H9 (cell line): ENCODE measurements around the gene PLEKHA8. TPM values are rescaled to one million over a fixed set of nuclear protein-coding genes. Genes with fewer than 3 reads are reported as not detected.

Source experiments
- DNase-seq: peaks from one replicate; pipeline ENCODE4 v3.0.0-alpha.2; 2017
- H2AFZ ChIP-seq: one replicate; pipeline ENCODE4 v1.6.1; 2013; ENCODE audit warnings: mild to moderate bottlenecking, low read length, control low read depth, moderate library complexity
- H2AK5ac ChIP-seq: 2 replicates; pipeline ENCODE4 v1.6.1; 2013; ENCODE audit warnings: low read length, control low read depth, mixed read lengths; ENCODE audit not compliant: insufficient read length
- H2BK120ac ChIP-seq: one replicate; pipeline ENCODE4 v1.6.1; 2013; ENCODE audit warnings: low read depth, mild to moderate bottlenecking, low read length, control low read depth, inconsistent platforms; ENCODE audit not compliant: poor library complexity, severe bottlenecking
- H2BK12ac ChIP-seq: 2 replicates; pipeline ENCODE4 v1.6.1; 2013; ENCODE audit warnings: low read length, control low read depth, mixed read lengths, low read depth; ENCODE audit not compliant: insufficient read length
- H2BK15ac ChIP-seq: 2 replicates; pipeline ENCODE4 v1.6.1; 2013; ENCODE audit warnings: low read depth, low read length, control low read depth
- H2BK20ac ChIP-seq: one replicate; pipeline ENCODE4 v1.6.1; 2013; ENCODE audit warnings: low read depth, mild to moderate bottlenecking, low read length, control low read depth, inconsistent platforms; ENCODE audit not compliant: poor library complexity, severe bottlenecking
- H2BK5ac ChIP-seq: 2 replicates; pipeline ENCODE4 v1.6.1; 2013; ENCODE audit warnings: low read length, control low read depth, mixed read lengths; ENCODE audit not compliant: insufficient read length
- H3K14ac ChIP-seq: 2 replicates; pipeline ENCODE4 v1.6.1; 2013; ENCODE audit warnings: low read length, control low read depth; ENCODE audit not compliant: insufficient read depth
- H3K18ac ChIP-seq: 2 replicates; pipeline ENCODE4 v1.6.1; 2013; ENCODE audit warnings: low read depth, mild to moderate bottlenecking, mixed read lengths, low read length, control low read depth; ENCODE audit not compliant: insufficient read length
- H3K23ac ChIP-seq: 2 replicates; pipeline ENCODE4 v1.6.1; 2013; ENCODE audit warnings: low read length, control low read depth, mixed read lengths, low read depth; ENCODE audit not compliant: insufficient read length
- H3K23me2 ChIP-seq: 2 replicates; pipeline ENCODE4 v1.6.1; 2013; ENCODE audit warnings: low read depth, mild to moderate bottlenecking, mixed read lengths, low read length, control low read depth; ENCODE audit not compliant: insufficient read length, poor library complexity, severe bottlenecking
- H3K27ac ChIP-seq: 2 replicates; pipeline ENCODE4 v1.5.1; 2013; ENCODE audit warnings: low read length, control low read depth, mixed read lengths, low read depth; ENCODE audit not compliant: insufficient read length
- H3K27me3 ChIP-seq: 2 replicates; pipeline ENCODE4 v1.6.1; 2013; ENCODE audit warnings: low read length, control low read depth, inconsistent platforms; ENCODE audit not compliant: insufficient read depth
- H3K4ac ChIP-seq: 2 replicates; pipeline ENCODE4 v1.6.1; 2013; ENCODE audit warnings: low read depth, mild to moderate bottlenecking, control low read depth, inconsistent platforms, low read length, moderate library complexity
- H3K4me1 ChIP-seq: 2 replicates; pipeline ENCODE4 v1.6.1; 2013; ENCODE audit warnings: low read length, control low read depth, inconsistent platforms; ENCODE audit not compliant: insufficient read depth
- H3K4me2 ChIP-seq: 2 replicates; pipeline ENCODE4 v1.6.1; 2013; ENCODE audit warnings: low read length, control low read depth, mixed read lengths; ENCODE audit not compliant: insufficient read length, insufficient read depth
- H3K56ac ChIP-seq: 2 replicates; pipeline ENCODE4 v1.6.1; 2013; ENCODE audit warnings: low read depth, mild to moderate bottlenecking, mixed read lengths, low read length, control low read depth; ENCODE audit not compliant: insufficient read length
- H3K79me1 ChIP-seq: 2 replicates; pipeline ENCODE4 v1.6.1; 2013; ENCODE audit warnings: low read depth, mild to moderate bottlenecking, moderate library complexity, low read length, control low read depth, inconsistent platforms; ENCODE audit not compliant: insufficient read depth, poor library complexity, severe bottlenecking
- H3K79me2 ChIP-seq: 2 replicates; pipeline ENCODE4 v1.6.1; 2013; ENCODE audit warnings: low read length, control low read depth, inconsistent platforms; ENCODE audit not compliant: insufficient read depth
- H3K9ac ChIP-seq: 2 replicates; pipeline ENCODE4 v1.6.1; 2013; ENCODE audit warnings: low read length, control low read depth, mixed read lengths; ENCODE audit not compliant: insufficient read length; ENCODE audit errors: extremely low read depth
- H3K9me3 ChIP-seq: one replicate; pipeline ENCODE4 v1.6.1; 2013; ENCODE audit warnings: low read depth, low read length, inconsistent platforms; ENCODE audit not compliant: control insufficient read depth
- H3T11ph ChIP-seq: one replicate; pipeline ENCODE4 v1.6.1; 2013; ENCODE audit warnings: mild to moderate bottlenecking, low read length, control low read depth, inconsistent platforms
- H4K20me1 ChIP-seq: one replicate; pipeline ENCODE4 v1.6.1; 2013; ENCODE audit not compliant: control insufficient read depth, insufficient read length, insufficient read depth
- H4K5ac ChIP-seq: 2 replicates; pipeline ENCODE4 v1.6.1; 2013; ENCODE audit warnings: low read depth, mild to moderate bottlenecking, mixed read lengths, low read length, control low read depth; ENCODE audit not compliant: insufficient read length
- H4K8ac ChIP-seq: replicated peaks from 2 replicates; pipeline ENCODE4 v1.6.1; 2013; ENCODE audit warnings: low read length, control low read depth, mixed read lengths, low read depth; ENCODE audit not compliant: insufficient read length
- H4K91ac ChIP-seq: 2 replicates; pipeline ENCODE4 v1.6.1; 2013; ENCODE audit warnings: low read depth, mild to moderate bottlenecking, moderate library complexity, mixed read lengths, low read length, control low read depth; ENCODE audit not compliant: insufficient read length
- H3K27ac Mint-ChIP-seq, 3 experiments: 2 replicates in 2 of 3; 3 replicates in 1 of 3; pipeline ENCODE4 v1.8.0; 2020 to 2021; ENCODE audit warnings: mixed read lengths in 3 of 3, mild to moderate bottlenecking in 1 of 3, moderate library complexity in 1 of 3
- H3K27me3 Mint-ChIP-seq: 2 replicates; pipeline ENCODE4 v1.8.0; 2021; ENCODE audit warnings: low read depth, mild to moderate bottlenecking, moderate library complexity, mixed read lengths
- H3K36me3 Mint-ChIP-seq, 3 experiments: 2 replicates in 2 of 3; 3 replicates in 1 of 3; pipeline ENCODE4 v1.8.0; 2020 to 2021; ENCODE audit warnings: low read depth in 3 of 3, mixed read lengths in 3 of 3; ENCODE audit not compliant: insufficient read depth in 1 of 3
- H3K4me1 Mint-ChIP-seq, 2 experiments: 2 replicates each; pipeline ENCODE4 v1.8.0; 2020; ENCODE audit warnings: mixed read lengths in 2 of 2
- H3K4me3 Mint-ChIP-seq, 2 experiments: 2 replicates in 1 of 2; 3 replicates in 1 of 2; pipeline ENCODE4 v1.8.0; 2020 to 2021; ENCODE audit warnings: mild to moderate bottlenecking in 2 of 2, mixed read lengths in 2 of 2, moderate library complexity in 1 of 2
- H3K9me3 Mint-ChIP-seq, 2 experiments: 2 replicates in 1 of 2; 3 replicates in 1 of 2; pipeline ENCODE4 v1.8.0; 2020; ENCODE audit warnings: mild to moderate bottlenecking in 2 of 2, mixed read lengths in 2 of 2, moderate library complexity in 1 of 2
- CTCF ChIP-seq: fragments of 200-600 bp; sonication (generic); conservative IDR thresholded peaks from 3 replicates; pipeline ENCODE4 v1.8.0; 2021; ENCODE audit warnings: antibody characterized with exemption, mild to moderate bottlenecking
- total RNA-seq: library from RNA; stranded (reverse); gene quantifications from 2 replicates; pipeline ENCODE4 v1.2.1, GENCODE V29; 2021

The PLEKHA8 gene
- total RNA-seq, 1 experiment from 2014 or later: 37.0 TPM

GRCh38 chr7:30018451-30018850 lies 9.8 kb upstream of the PLEKHA8 start:
- Histone ChIP-seq H3T11ph (no peak overlapping the region), H3K9ac (no peak overlapping the region), H2BK120ac (no peak overlapping the region), H3K18ac (no peak overlapping the region), H3K14ac (no peak overlapping the region), H2BK5ac (no peak overlapping the region), H3K56ac (no peak overlapping the region), H4K8ac (no peak overlapping the region), H4K91ac (no peak overlapping the region), H3K23ac (no peak overlapping the region), H3K4me1 (no peaks in the 10 kb centered on the region), H3K4me2 (no peak overlapping the region), H4K20me1 (no peaks in the 10 kb centered on the region), H2AFZ (no peak overlapping the region), H2BK15ac (no peak overlapping the region), H3K23me2 (no peaks in the 10 kb centered on the region), H3K9me3 (no peaks in the 10 kb centered on the region), H4K5ac (no peak overlapping the region), H2AK5ac (no peak overlapping the region), H3K4ac (no peak overlapping the region), H3K79me1 (no peaks in the 10 kb centered on the region), H3K27ac (no peak overlapping the region), H3K27me3 (no peaks in the 10 kb centered on the region), H3K79me2 (no peaks in the 10 kb centered on the region), H2BK20ac (no peak overlapping the region), H2BK12ac (no peak overlapping the region)
- no peak overlapping the region for H3K27ac Mint-ChIP-seq
- H3K4me3 Mint-ChIP-seq: no peak overlapping the region
- no peak for TF ChIP-seq CTCF
- peaks cover 11 to 26% (median 24%) of the 10 kb centered on the region in 3 experiments; a peak in 6 of 7 replicates for H3K36me3 Mint-ChIP-seq
- no peaks in the 10 kb centered on the region for H3K9me3 Mint-ChIP-seq
- H3K4me1 Mint-ChIP-seq: peaks cover under 1 to 2% of the 10 kb centered on the region in 2 experiments; a peak in 1 of 4 replicates
- no peak for DNase-seq
- no peaks in the 10 kb centered on the region for H3K27me3 Mint-ChIP-seq
